PC-3 (cell line): ENCODE data around the gene MACROD1. TPM values are rescaled to one million over a fixed set of nuclear protein-coding genes. Genes with fewer than 3 reads are reported as not detected.

Source experiments
- ATAC-seq: fragments of 200-7000 bp; cut with Tn5 transposase; 2 replicates; pipeline ENCODE4 v1.9.1; 2020; ENCODE audit warnings: mild to moderate bottlenecking, moderate library complexity
- BruUV-seq: library from RNA; stranded (reverse); fragments of 400-500 nt; replicated peaks from 2 replicates; lab custom pipeline; 2021; lab: Mats Ljungman, UMichigan
- CTCF ChIA-PET: fragments of 300-600 bp; sonication (Branson Sonifier 250); formaldehyde crosslinking; loops from one replicate; lab custom pipeline; 2022; ENCODE audit warnings: antibody characterized with exemption; lab: Charles Lee
- POLR2A ChIA-PET: fragments of 300-600 bp; sonication (Branson Sonifier 250); formaldehyde crosslinking; loops from one replicate; lab custom pipeline; 2022; ENCODE audit warnings: antibody characterized with exemption; ENCODE audit not compliant: unreplicated experiment; lab: Charles Lee
- DNase-seq: peaks from one replicate; pipeline ENCODE4 v3.0.0-alpha.2; 2015
- H2AFZ ChIP-seq: fragments of 300-600 bp; sonication (generic); 2 replicates; pipeline ENCODE4 v1.6.0; 2016; ENCODE audit warnings: antibody characterized with exemption, low read length
- H3F3A ChIP-seq: fragments of 300-600 bp; sonication (generic); one replicate; pipeline ENCODE4 v1.6.0; 2017; ENCODE audit warnings: antibody characterized with exemption, low read length, control low read depth, mild to moderate bottlenecking; ENCODE audit not compliant: unreplicated experiment
- H3K27ac ChIP-seq: fragments of 300-600 bp; sonication (generic); 2 replicates; pipeline ENCODE4 v1.5.1; 2016; ENCODE audit warnings: mild to moderate bottlenecking, low read length
- H3K27me3 ChIP-seq: fragments of 300-600 bp; sonication (generic); 2 replicates; pipeline ENCODE4 v1.6.1; 2016; ENCODE audit warnings: low read length, mixed read lengths
- H3K36me3 ChIP-seq: fragments of 300-600 bp; sonication (generic); 2 replicates; pipeline ENCODE4 v1.6.1; 2016; ENCODE audit warnings: low read depth, mixed run types, low read length, mixed read lengths
- H3K4me1 ChIP-seq: fragments of 300-600 bp; sonication (generic); 2 replicates; pipeline ENCODE4 v1.5.1; 2016; ENCODE audit warnings: low read length; ENCODE audit not compliant: insufficient read depth
- H3K4me2 ChIP-seq: fragments of 300-600 bp; sonication (generic); 2 replicates; pipeline ENCODE4 v1.6.0; 2016; ENCODE audit warnings: low read length
- H3K4me3 ChIP-seq: fragments of 300-600 bp; sonication (generic); 2 replicates; pipeline ENCODE4 v1.5.1; 2016; ENCODE audit warnings: mild to moderate bottlenecking, low read length, mixed read lengths
- H3K79me2 ChIP-seq: fragments of 300-600 bp; sonication (generic); 2 replicates; pipeline ENCODE4 v1.6.1; 2017; ENCODE audit warnings: low read length, mixed read lengths
- H3K9ac ChIP-seq: fragments of 300-600 bp; sonication (generic); 2 replicates; pipeline ENCODE4 v1.6.0; 2016; ENCODE audit warnings: mild to moderate bottlenecking, low read length
- H3K9me2 ChIP-seq: fragments of 300-600 bp; sonication (generic); replicated peaks from 2 replicates; pipeline ENCODE4 v1.6.1; 2016; ENCODE audit warnings: mixed run types, low read length, mixed read lengths
- H3K9me3 ChIP-seq: fragments of 300-600 bp; sonication (generic); 2 replicates; pipeline ENCODE4 v1.6.1; 2016; ENCODE audit warnings: low read length, mixed read lengths
- H4K20me1 ChIP-seq: fragments of 300-600 bp; sonication (generic); 2 replicates; pipeline ENCODE4 v1.6.1; 2016; ENCODE audit warnings: low read length, mixed read lengths
- EZH2 ChIP-seq: fragments of 300-600 bp; sonication (generic); IDR thresholded peaks from one replicate; pipeline ENCODE4 v1.6.1; 2017; ENCODE audit warnings: antibody characterized with exemption, mild to moderate bottlenecking, low read length; ENCODE audit not compliant: unreplicated experiment
- EZH2phosphoT487 ChIP-seq: fragments of 300-600 bp; sonication (generic); IDR thresholded peaks from 2 replicates; pipeline ENCODE4 v1.6.1; 2018; ENCODE audit warnings: mild to moderate bottlenecking, antibody characterized with exemption, low read length, borderline replicate concordance
- intact Hi-C: fragments of 100-400 bp; cut with micrococcal nuclease; formaldehyde crosslinking; loops from 2 replicates; pipeline ENCODE4 v1.9.0; 2023
- total RNA-seq: library from RNA; depleted of rRNA; stranded (reverse); fragments of >200 nt; gene quantifications from 2 replicates; pipeline ENCODE4 v1.2.3, GENCODE V29; 2014
- TF ChIP-seq, protein P1 (sequence below): fragments of 300-600 bp; sonication (generic); conservative IDR thresholded peaks from 2 replicates; pipeline ENCODE4 v1.5.1; 2017; ENCODE audit warnings: antibody characterized with exemption, low read depth, mild to moderate bottlenecking, low read length

Gene MACROD1
- total RNA-seq, 1 experiment from 2014 or later = 71.4 TPM

DNA sequence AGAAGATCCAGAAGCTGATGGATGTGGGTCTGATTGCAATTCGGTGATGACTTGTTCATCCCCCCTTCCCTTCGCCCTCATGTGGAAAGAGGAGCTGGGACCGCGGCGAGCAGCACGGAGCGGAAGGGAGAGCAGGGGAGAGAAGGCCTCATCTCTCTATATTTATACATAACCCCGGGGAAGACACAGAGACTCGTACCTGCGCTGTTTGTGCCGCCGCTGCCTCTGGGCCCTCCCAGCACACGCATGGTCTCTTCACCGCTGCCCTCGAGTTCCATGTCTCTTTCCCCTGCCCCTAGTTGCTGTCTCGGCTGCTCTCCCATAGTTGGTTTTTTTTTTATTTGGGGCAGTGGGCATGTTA, 38.1 kb upstream of the MACROD1 start:
- no peaks in the 10 kb centered on the region for H3K9me3 ChIP-seq
- H3K4me2 ChIP-seq = no peak overlapping the region
- intact Hi-C loops = loop anchor here (1.0 to 2.0 kb wide), 3 partner anchors 22 to 101 kb away; partner anchors contain the start of genes ESRRA, NUDT22, PLCB3 and TRPT1
- DNase-seq (no peak), ATAC-seq (no peak)
- ChIA-PET POLR2A (interaction anchor here (1.1 kb wide), 1 partner anchor 19 kb away, joined by 6 read pairs; the partner anchor contains the start of gene STIP1), CTCF (interaction anchor here (0.5 to 1.6 kb wide), 15 partner anchors 11 to 151 kb away, joined by 3 to 15 read pairs (median 5); partner anchors contain the start of genes DNAJC4, FKBP2, NUDT22 and PRDX5)
- H3K9ac ChIP-seq = no peak overlapping the region
- no peak overlapping the region for H3K27ac ChIP-seq
- peaks cover 68% of the 10 kb centered on the region for H3K36me3 ChIP-seq
- peaks cover 4% of the 10 kb centered on the region for H3F3A ChIP-seq
- H3K4me1 ChIP-seq = 0 out of 2 replicates have a peak, but pooled peaks cover 3% of the 10 kb centered on the region
- peaks cover 9% of the 10 kb centered on the region; the same call in 1 of the 2 replicates for H3K79me2 ChIP-seq
- no peak overlapping the region for H2AFZ ChIP-seq
- H4K20me1 ChIP-seq = peaks cover 7% of the 10 kb centered on the region; the same call in 1 of the 2 replicates
- TSS peak; percentile 61 for BruUV-seq
- no peak for TF ChIP-seq EZH2
- no peaks in the 10 kb centered on the region for H3K9me2 ChIP-seq
- no peaks in the 10 kb centered on the region for H3K27me3 ChIP-seq
- no peak overlapping the region for H3K4me3 ChIP-seq

DNA sequence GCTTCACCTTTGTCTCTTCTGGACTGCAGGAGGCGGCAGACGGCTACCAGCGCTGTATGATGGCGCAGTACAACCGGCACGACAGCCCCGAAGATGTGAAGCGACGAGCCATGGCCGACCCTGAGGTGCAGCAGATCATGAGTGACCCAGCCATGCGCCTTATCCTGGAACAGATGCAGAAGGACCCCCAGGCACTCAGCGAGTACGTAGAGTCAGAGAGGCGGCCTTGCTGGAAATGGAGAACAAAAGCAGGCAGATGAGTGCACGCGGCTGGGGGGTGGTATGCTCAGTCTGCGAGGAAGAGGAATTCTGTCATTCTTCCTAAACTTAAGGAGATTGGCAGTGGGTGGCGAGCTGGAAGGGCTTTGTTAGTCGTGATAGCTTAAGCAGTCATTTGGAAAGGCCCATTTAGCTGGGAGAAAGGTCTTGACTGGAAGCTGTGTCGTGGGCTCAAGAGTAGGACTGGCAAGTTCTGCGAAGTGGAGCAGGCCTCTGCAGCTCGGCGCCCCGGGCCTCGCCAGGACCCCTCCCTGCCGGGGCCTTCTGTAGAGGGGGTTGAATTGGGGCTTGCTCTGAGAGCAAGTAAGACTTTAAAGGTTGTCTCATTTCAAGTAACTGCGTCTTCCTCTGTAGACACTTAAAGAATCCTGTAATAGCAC, 37.6 kb upstream of the MACROD1 start:
- BruUV-seq = no TSS peak
- CTCF ChIA-PET = interaction anchor here (0.6 to 1.3 kb wide), 3 partner anchors 23 to 42 kb away, joined by 3 to 9 read pairs (median 5); partner anchors contain the start of genes FKBP2, NUDT22 and TRPT1
- DNase-seq (no peak), ATAC-seq (no peak)
- Histone ChIP-seq H2AFZ (no peak overlapping the region), H3K4me2 (no peak overlapping the region), H3F3A (peaks cover 4% of the 10 kb centered on the region), H3K27ac (no peak overlapping the region), H3K9ac (no peak overlapping the region), H3K9me3 (no peaks in the 10 kb centered on the region), H3K4me3 (no peak overlapping the region), H3K27me3 (no peaks in the 10 kb centered on the region), H3K36me3 (peaks cover 72% of the 10 kb centered on the region), H3K79me2 (peaks cover 9% of the 10 kb centered on the region; the same call in 1 of the 2 replicates), H3K9me2 (no peaks in the 10 kb centered on the region), H4K20me1 (peaks cover 7% of the 10 kb centered on the region; the same call in 1 of the 2 replicates), H3K4me1 (0 out of 2 replicates have a peak, but pooled peaks cover 3% of the 10 kb centered on the region)
- TF ChIP-seq EZH2 (no peak), EZH2phosphoT487 (no peak)
- TF ChIP-seq, protein P1, sequence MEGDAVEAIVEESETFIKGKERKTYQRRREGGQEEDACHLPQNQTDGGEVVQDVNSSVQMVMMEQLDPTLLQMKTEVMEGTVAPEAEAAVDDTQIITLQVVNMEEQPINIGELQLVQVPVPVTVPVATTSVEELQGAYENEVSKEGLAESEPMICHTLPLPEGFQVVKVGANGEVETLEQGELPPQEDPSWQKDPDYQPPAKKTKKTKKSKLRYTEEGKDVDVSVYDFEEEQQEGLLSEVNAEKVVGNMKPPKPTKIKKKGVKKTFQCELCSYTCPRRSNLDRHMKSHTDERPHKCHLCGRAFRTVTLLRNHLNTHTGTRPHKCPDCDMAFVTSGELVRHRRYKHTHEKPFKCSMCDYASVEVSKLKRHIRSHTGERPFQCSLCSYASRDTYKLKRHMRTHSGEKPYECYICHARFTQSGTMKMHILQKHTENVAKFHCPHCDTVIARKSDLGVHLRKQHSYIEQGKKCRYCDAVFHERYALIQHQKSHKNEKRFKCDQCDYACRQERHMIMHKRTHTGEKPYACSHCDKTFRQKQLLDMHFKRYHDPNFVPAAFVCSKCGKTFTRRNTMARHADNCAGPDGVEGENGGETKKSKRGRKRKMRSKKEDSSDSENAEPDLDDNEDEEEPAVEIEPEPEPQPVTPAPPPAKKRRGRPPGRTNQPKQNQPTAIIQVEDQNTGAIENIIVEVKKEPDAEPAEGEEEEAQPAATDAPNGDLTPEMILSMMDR = no peak
- intact Hi-C loops = loop anchor here (1.0 to 2.0 kb wide), 3 partner anchors 23 to 101 kb away; partner anchors contain the start of genes ESRRA, NUDT22, PLCB3 and TRPT1
- POLR2A ChIA-PET = interaction anchor here (0.6 kb wide), 1 partner anchor 38 kb away, joined by 4 read pairs; no protein-coding TSS in a partner anchor

DNA sequence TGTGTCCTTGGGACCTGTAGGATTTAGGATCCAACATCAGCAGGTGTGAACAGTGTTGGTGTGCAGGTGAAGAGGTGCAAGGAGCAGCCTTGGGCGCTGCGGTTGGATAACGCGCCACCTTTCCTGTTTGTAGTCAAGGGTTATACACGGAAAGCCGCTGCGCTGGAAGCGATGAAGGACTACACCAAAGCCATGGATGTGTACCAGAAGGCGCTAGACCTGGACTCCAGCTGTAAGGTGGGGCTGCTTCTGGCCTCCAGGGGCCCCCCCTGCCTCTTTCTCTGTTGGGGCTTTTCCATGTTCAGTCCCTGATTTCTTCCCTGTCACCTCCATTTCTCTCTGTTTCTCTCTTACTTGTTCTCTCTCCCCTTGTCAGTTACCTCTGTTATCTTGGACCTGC, 37.1 kb upstream of the MACROD1 start:
- Histone ChIP-seq H3K27ac (no peak overlapping the region), H2AFZ (no peak overlapping the region)
- intact Hi-C loops = no loop called here

More for the DNA sequence above, 37.1 kb upstream of the MACROD1 start:
- POLR2A ChIA-PET = interaction anchor here (0.6 kb wide), 1 partner anchor 38 kb away, joined by 4 read pairs; no protein-coding TSS in a partner anchor
- Histone ChIP-seq H3K36me3 (peaks cover 77% of the 10 kb centered on the region), H3K4me1 (0 out of 2 replicates have a peak, but pooled peaks cover 3% of the 10 kb centered on the region), H3K4me2 (no peak overlapping the region), H3K4me3 (no peak overlapping the region), H3K27me3 (no peaks in the 10 kb centered on the region), H4K20me1 (peaks cover 7% of the 10 kb centered on the region; the same call in 1 of the 2 replicates), H3K9me2 (no peaks in the 10 kb centered on the region), H3K9ac (no peak overlapping the region), H3F3A (peaks cover 4% of the 10 kb centered on the region), H3K9me3 (no peaks in the 10 kb centered on the region), H3K79me2 (peaks cover 9% of the 10 kb centered on the region; the same call in 1 of the 2 replicates)
- DNase-seq = no peak
- ATAC-seq = no peak
- no TSS peak for BruUV-seq
- CTCF ChIA-PET = no interaction called here
- no peak for TF ChIP-seq EZH2phosphoT487
- no peak for TF ChIP-seq EZH2
- TF ChIP-seq, protein P1 = no peak
